ENCODE data around the gene ADK.

DNA sequence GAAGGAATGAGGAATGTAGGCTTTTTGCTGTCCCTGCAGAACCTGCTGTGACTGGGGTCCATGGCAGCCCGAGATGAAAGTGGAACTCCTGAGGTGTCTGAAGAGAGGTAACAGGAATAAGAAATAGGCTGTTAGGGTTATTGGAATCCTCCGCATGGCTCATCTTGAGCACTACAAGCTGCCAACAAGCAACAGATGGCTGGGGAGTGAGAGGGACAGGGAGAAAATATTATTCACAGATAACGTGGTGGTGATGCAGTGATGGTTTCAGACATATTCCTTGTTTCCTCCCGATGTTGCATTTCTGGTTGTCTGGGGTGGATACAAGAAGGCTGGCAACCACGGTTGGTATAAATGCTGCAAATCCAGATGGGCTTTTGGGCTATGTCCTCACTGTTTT is 46.5 kb upstream of the ADK start:
- TF ChIP-seq, protein P1, sequence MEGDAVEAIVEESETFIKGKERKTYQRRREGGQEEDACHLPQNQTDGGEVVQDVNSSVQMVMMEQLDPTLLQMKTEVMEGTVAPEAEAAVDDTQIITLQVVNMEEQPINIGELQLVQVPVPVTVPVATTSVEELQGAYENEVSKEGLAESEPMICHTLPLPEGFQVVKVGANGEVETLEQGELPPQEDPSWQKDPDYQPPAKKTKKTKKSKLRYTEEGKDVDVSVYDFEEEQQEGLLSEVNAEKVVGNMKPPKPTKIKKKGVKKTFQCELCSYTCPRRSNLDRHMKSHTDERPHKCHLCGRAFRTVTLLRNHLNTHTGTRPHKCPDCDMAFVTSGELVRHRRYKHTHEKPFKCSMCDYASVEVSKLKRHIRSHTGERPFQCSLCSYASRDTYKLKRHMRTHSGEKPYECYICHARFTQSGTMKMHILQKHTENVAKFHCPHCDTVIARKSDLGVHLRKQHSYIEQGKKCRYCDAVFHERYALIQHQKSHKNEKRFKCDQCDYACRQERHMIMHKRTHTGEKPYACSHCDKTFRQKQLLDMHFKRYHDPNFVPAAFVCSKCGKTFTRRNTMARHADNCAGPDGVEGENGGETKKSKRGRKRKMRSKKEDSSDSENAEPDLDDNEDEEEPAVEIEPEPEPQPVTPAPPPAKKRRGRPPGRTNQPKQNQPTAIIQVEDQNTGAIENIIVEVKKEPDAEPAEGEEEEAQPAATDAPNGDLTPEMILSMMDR (IDR thresholded peaks at IDR 0.05 in 8 of 11, conservative IDR thresholded peaks at IDR 0.05 in 3 of 11): no peak
- no peak for TF ChIP-seq POLR2A (IDR thresholded peaks at IDR 0.05)
- no peak for TF ChIP-seq POLR2AphosphoS5 (IDR thresholded peaks at IDR 0.05)
